Measurements from ENCODE around the gene KCNMA1. TPM values are rescaled to one million over a fixed set of nuclear protein-coding genes. Genes with fewer than 3 reads are reported as not detected.

KCNMA1 gene
- total and polyA plus RNA-seq, 7 experiments from 2014 or later = 0.42 TPM; not detected in 6

GRCh38 chr10:77186936-77187335, 450.7 kb downstream of the KCNMA1 start:
- Mint-ChIP-seq H3K9me3 (no peaks in the 10 kb centered on the region), H3K27ac (no peak overlapping the region), H3K27me3 (peaks cover 0 to 24% (median 8%) of the 10 kb centered on the region in 5 donors), H3K4me3 (no peak overlapping the region), H3K36me3 (no peaks in the 10 kb centered on the region), H3K4me1 (peaks cover 0 to 1% (median 0%) of the 10 kb centered on the region in 7 donors)
- ChIA-PET CTCF (no interaction called here), POLR2A (no interaction called here)
- DNase-seq (no peak), ATAC-seq (no peak)
- Histone ChIP-seq H3K9me3 (ENCODE audit: control insufficient read depth in 2 of 3, low read length in 3 of 3) (no peaks in the 10 kb centered on the region), H3K27ac (ENCODE audit: low read depth, low read length) (no peak overlapping the region), H3K27me3 (ENCODE audit: control insufficient read depth in 2 of 2, insufficient read depth in 2 of 2, low read length in 2 of 2) (no peaks in the 10 kb centered on the region), H3K36me3 (ENCODE audit: control insufficient read depth in 2 of 3, insufficient read depth in 3 of 3, low read length in 3 of 3) (no peaks in the 10 kb centered on the region), H3K4me3 (ENCODE audit: low read length) (no peak overlapping the region), H3K4me1 (ENCODE audit: control insufficient read depth in 2 of 2, insufficient read depth in 2 of 2, low read length in 2 of 2) (no peaks in the 10 kb centered on the region)
- intact Hi-C loops (cut with micrococcal nuclease) = no loop called here

- H3K4me1 Mint-ChIP-seq = peaks cover 0 to 1% (median 0%) of the 10 kb centered on the region in 7 donors
- no peak overlapping the region for H3K4me3 ChIP-seq (ENCODE audit: low read length)
- POLR2A ChIA-PET = no interaction called here
Observed at GRCh38 chr10:77185696-77186095, 451.9 kb downstream of the KCNMA1 start.

GRCh38 chr10:77182803-77183202, 454.8 kb downstream of the KCNMA1 start:
- peaks cover 0 to 30% (median 11%) of the 10 kb centered on the region in 5 donors for H3K27me3 Mint-ChIP-seq
- CTCF ChIA-PET = interaction anchor here (0.6 kb wide), 1 partner anchor 451 kb away, joined by 4 read pairs; no protein-coding TSS in a partner anchor
- intact Hi-C loops (cut with micrococcal nuclease) = no loop called here

More at GRCh38 chr10:77185696-77186095, 451.9 kb downstream of the KCNMA1 start:
- DNase-seq (no peak), ATAC-seq (no peak)
- Histone ChIP-seq H3K27me3 (ENCODE audit: control insufficient read depth in 2 of 2, insufficient read depth in 2 of 2, low read length in 2 of 2) (no peaks in the 10 kb centered on the region), H3K36me3 (ENCODE audit: control insufficient read depth in 2 of 3, insufficient read depth in 3 of 3, low read length in 3 of 3) (no peaks in the 10 kb centered on the region), H3K27ac (ENCODE audit: low read depth, low read length) (no peak overlapping the region), H3K9me3 (ENCODE audit: control insufficient read depth in 2 of 3, low read length in 3 of 3) (no peaks in the 10 kb centered on the region), H3K4me1 (ENCODE audit: control insufficient read depth in 2 of 2, insufficient read depth in 2 of 2, low read length in 2 of 2) (no peaks in the 10 kb centered on the region)
- CTCF ChIA-PET = no interaction called here
- Mint-ChIP-seq H3K36me3 (no peaks in the 10 kb centered on the region), H3K9me3 (no peaks in the 10 kb centered on the region), H3K27ac (no peak overlapping the region), H3K4me3 (no peak overlapping the region), H3K27me3 (peaks cover 0 to 24% (median 5%) of the 10 kb centered on the region in 5 donors)
- intact Hi-C loops (cut with micrococcal nuclease) = no loop called here

GRCh38 chr10:77180794-77181193, 456.8 kb downstream of the KCNMA1 start:
- Mint-ChIP-seq H3K27ac (no peak overlapping the region), H3K4me1 (peaks cover 0 to 1% (median 0%) of the 10 kb centered on the region in 7 donors), H3K36me3 (no peaks in the 10 kb centered on the region), H3K4me3 (no peak overlapping the region), H3K9me3 (peaks cover 0 to 2% (median 0%) of the 10 kb centered on the region in 11 donors), H3K27me3 (peaks cover 0 to 24% (median 12%) of the 10 kb centered on the region in 5 donors)
- Histone ChIP-seq H3K9me3 (ENCODE audit: control insufficient read depth in 2 of 3, low read length in 3 of 3) (no peaks in the 10 kb centered on the region), H3K4me3 (ENCODE audit: low read length) (no peak overlapping the region), H3K27ac (ENCODE audit: low read depth, low read length) (no peak overlapping the region), H3K27me3 (ENCODE audit: control insufficient read depth in 2 of 2, insufficient read depth in 2 of 2, low read length in 2 of 2) (no peaks in the 10 kb centered on the region), H3K36me3 (ENCODE audit: control insufficient read depth in 2 of 3, insufficient read depth in 3 of 3, low read length in 3 of 3) (no peaks in the 10 kb centered on the region), H3K4me1 (ENCODE audit: control insufficient read depth in 2 of 2, insufficient read depth in 2 of 2, low read length in 2 of 2) (no peaks in the 10 kb centered on the region)
- CTCF ChIA-PET = no interaction called here
- POLR2A ChIA-PET = no interaction called here
- ATAC-seq = no peak
- DNase-seq = no peak
- intact Hi-C loops (cut with micrococcal nuclease) = no loop called here

More at GRCh38 chr10:77182803-77183202, 454.8 kb downstream of the KCNMA1 start:
- ATAC-seq (no peak), DNase-seq (no peak)
- H3K36me3 ChIP-seq (ENCODE audit: control insufficient read depth in 2 of 3, insufficient read depth in 3 of 3, low read length in 3 of 3) = no peaks in the 10 kb centered on the region
- H3K4me1 Mint-ChIP-seq = peaks cover 0 to 1% (median 0%) of the 10 kb centered on the region in 7 donors
- H3K27ac Mint-ChIP-seq = no peak overlapping the region
- POLR2A ChIA-PET = no interaction called here
- H3K4me1 ChIP-seq (ENCODE audit: control insufficient read depth in 2 of 2, insufficient read depth in 2 of 2, low read length in 2 of 2) = no peaks in the 10 kb centered on the region
- no peak overlapping the region for H3K4me3 ChIP-seq (ENCODE audit: low read length)
- no peak overlapping the region for H3K4me3 Mint-ChIP-seq
- H3K9me3 ChIP-seq (ENCODE audit: control insufficient read depth in 2 of 3, low read length in 3 of 3) = no peaks in the 10 kb centered on the region
- H3K36me3 Mint-ChIP-seq = no peaks in the 10 kb centered on the region
- no peaks in the 10 kb centered on the region for H3K27me3 ChIP-seq (ENCODE audit: control insufficient read depth in 2 of 2, insufficient read depth in 2 of 2, low read length in 2 of 2)
- H3K27ac ChIP-seq (ENCODE audit: low read depth, low read length) = no peak overlapping the region
- no peaks in the 10 kb centered on the region for H3K9me3 Mint-ChIP-seq

GRCh38 chr10:77180104-77180503, 457.5 kb downstream of the KCNMA1 start:
- ChIA-PET CTCF (no interaction called here), POLR2A (no interaction called here)
- no peak overlapping the region for H3K4me3 Mint-ChIP-seq
- no peaks in the 10 kb centered on the region for H3K36me3 Mint-ChIP-seq
- no peaks in the 10 kb centered on the region for H3K9me3 ChIP-seq (ENCODE audit: control insufficient read depth in 2 of 3, low read length in 3 of 3)
- H3K27ac ChIP-seq (ENCODE audit: low read depth, low read length) = no peak overlapping the region
- H3K4me1 ChIP-seq (ENCODE audit: control insufficient read depth in 2 of 2, insufficient read depth in 2 of 2, low read length in 2 of 2) = no peaks in the 10 kb centered on the region
- no peaks in the 10 kb centered on the region for H3K36me3 ChIP-seq (ENCODE audit: control insufficient read depth in 2 of 3, insufficient read depth in 3 of 3, low read length in 3 of 3)
- no peak overlapping the region for H3K4me3 ChIP-seq (ENCODE audit: low read length)
- peaks cover 0 to 1% (median 0%) of the 10 kb centered on the region in 7 donors for H3K4me1 Mint-ChIP-seq
- H3K27me3 ChIP-seq (ENCODE audit: control insufficient read depth in 2 of 2, insufficient read depth in 2 of 2, low read length in 2 of 2) = no peaks in the 10 kb centered on the region
- peaks cover 0 to 2% (median 0%) of the 10 kb centered on the region in 11 donors for H3K9me3 Mint-ChIP-seq
- H3K27ac Mint-ChIP-seq = no peak overlapping the region
- intact Hi-C loops (cut with micrococcal nuclease) = no loop called here
- ATAC-seq = no peak
- no peak for DNase-seq
- peaks cover 3 to 27% (median 12%) of the 10 kb centered on the region in 5 donors for H3K27me3 Mint-ChIP-seq

GRCh38 chr10:77179015-77179695, 458.5 kb downstream of the KCNMA1 start:
- H3K4me1 ChIP-seq (ENCODE audit: control insufficient read depth in 2 of 2, insufficient read depth in 2 of 2, low read length in 2 of 2) = no peaks in the 10 kb centered on the region
- H3K4me3 ChIP-seq (ENCODE audit: low read length) = no peak overlapping the region
- ChIA-PET POLR2A (no interaction called here), CTCF (no interaction called here)
- no peaks in the 10 kb centered on the region for H3K36me3 ChIP-seq (ENCODE audit: control insufficient read depth in 2 of 3, insufficient read depth in 3 of 3, low read length in 3 of 3)
- Mint-ChIP-seq H3K27me3 (peaks cover 3 to 27% (median 11%) of the 10 kb centered on the region in 5 donors), H3K36me3 (no peaks in the 10 kb centered on the region), H3K4me1 (peaks cover 0 to 1% (median 0%) of the 10 kb centered on the region in 7 donors), H3K9me3 (peaks cover 0 to 2% (median 0%) of the 10 kb centered on the region in 11 donors), H3K27ac (no peak overlapping the region), H3K4me3 (no peak overlapping the region)
- H3K27ac ChIP-seq (ENCODE audit: low read depth, low read length) = no peak overlapping the region
- H3K9me3 ChIP-seq (ENCODE audit: control insufficient read depth in 2 of 3, low read length in 3 of 3) = no peaks in the 10 kb centered on the region
- no peaks in the 10 kb centered on the region for H3K27me3 ChIP-seq (ENCODE audit: control insufficient read depth in 2 of 2, insufficient read depth in 2 of 2, low read length in 2 of 2)
- ATAC-seq (no peak), DNase-seq (no peak)
- intact Hi-C loops (cut with micrococcal nuclease) = no loop called here

- no peaks in the 10 kb centered on the region for H3K4me1 ChIP-seq (ENCODE audit: control insufficient read depth in 2 of 2, insufficient read depth in 2 of 2, low read length in 2 of 2)
- ChIA-PET CTCF (no interaction called here), POLR2A (no interaction called here)
- no peaks in the 10 kb centered on the region for H3K36me3 ChIP-seq (ENCODE audit: control insufficient read depth in 2 of 3, insufficient read depth in 3 of 3, low read length in 3 of 3)
- no peak overlapping the region for H3K27ac ChIP-seq (ENCODE audit: low read depth, low read length)
- ATAC-seq (no peak), DNase-seq (no peak)
- Mint-ChIP-seq H3K4me3 (no peak overlapping the region), H3K36me3 (no peaks in the 10 kb centered on the region), H3K27ac (no peak overlapping the region), H3K9me3 (peaks cover 0 to 2% (median 0%) of the 10 kb centered on the region in 11 donors), H3K4me1 (no peaks in the 10 kb centered on the region), H3K27me3 (peaks cover 3 to 32% (median 10%) of the 10 kb centered on the region in 5 donors)
- intact Hi-C loops (cut with micrococcal nuclease) = no loop called here
- H3K4me3 ChIP-seq (ENCODE audit: low read length) = no peak overlapping the region
- H3K27me3 ChIP-seq (ENCODE audit: control insufficient read depth in 2 of 2, insufficient read depth in 2 of 2, low read length in 2 of 2) = no peaks in the 10 kb centered on the region
- no peaks in the 10 kb centered on the region for H3K9me3 ChIP-seq (ENCODE audit: control insufficient read depth in 2 of 3, low read length in 3 of 3)
Observed at GRCh38 chr10:77177589-77177988, 460.0 kb downstream of the KCNMA1 start.

All from naive thymus-derived CD4-positive, alpha-beta T cell (primary cell).